HepG2 (cell line): Measurements from ENCODE around the gene PTPRN. TPM values are rescaled to one million over a fixed set of nuclear protein-coding genes. Genes with fewer than 3 reads are reported as not detected.

Experiments
- ATAC-seq: fragments of 200-7000 bp; cut with Tn5 transposase; 3 replicates; pipeline ENCODE4 v1.9.1; 2020; ENCODE audit warnings: mild to moderate bottlenecking, moderate library complexity
- BruUV-seq: library from RNA; stranded (reverse); fragments of 400-500 nt; replicated peaks from 2 replicates; lab custom pipeline; 2021; lab: Mats Ljungman, UMichigan
- CTCF ChIA-PET: fragments of 300-600 bp; formaldehyde crosslinking; extraction: SDS; loops from one replicate; lab custom pipeline; 2021; ENCODE audit warnings: low total read pairs, inconsistent platforms, low intra/inter-chr PET ratio; lab: Yijun Ruan, JAX
- POLR2A ChIA-PET: fragments of 350-600 bp; sonication (Branson Sonifier 250); formaldehyde crosslinking; loops from one replicate; lab custom pipeline; 2020; ENCODE audit warnings: antibody characterized with exemption, inconsistent platforms; lab: Yijun Ruan, JAX
- DNase-seq: peaks from one replicate; pipeline ENCODE4 v3.0.0-alpha.2; 2015; ENCODE audit warnings: low spot score
- FAIRE-seq: peaks from 3 replicates; lab custom pipeline; 2011; peaks lifted over from hg19 to GRCh38; lab: Jason Lieb, UNC
- H2AFZ ChIP-seq: one replicate; pipeline ENCODE4 v1.6.1; 2011; ENCODE audit warnings: low read length, inconsistent platforms
- H3K27ac ChIP-seq: fragments of 300-600 bp; 3 replicates; pipeline ENCODE4 v1.8.0; 2011; ENCODE audit warnings: mixed run types, mild to moderate bottlenecking, mixed read lengths, low read length, inconsistent platforms; ENCODE audit not compliant: insufficient read depth; ENCODE audit errors: extremely low read length
- H3K27me3 ChIP-seq, 2 experiments: fragments of 200-600 bp in 1 of 2; 2 replicates in 1 of 2; 3 replicates in 1 of 2; pipeline versions ENCODE4 v1.6.0 to v1.8.0; 2011; ENCODE audit warnings: low read length in 2 of 2, mild to moderate bottlenecking in 2 of 2, moderate library complexity in 2 of 2, inconsistent platforms in 1 of 2; ENCODE audit not compliant: insufficient read depth in 2 of 2, control insufficient read depth in 1 of 2
- H3K36me3 ChIP-seq, 2 experiments: fragments of 200-600 bp in 1 of 2; replicated peaks in 1 of 2; 2 replicates in 1 of 2; 3 replicates in 1 of 2; pipeline versions ENCODE4 v1.5.1 to v1.8.0; 2011; ENCODE audit warnings: low read length in 2 of 2, inconsistent platforms in 1 of 2; ENCODE audit not compliant: insufficient read depth in 2 of 2, control insufficient read depth in 1 of 2
- H3K4me1 ChIP-seq: 2 replicates; pipeline ENCODE4 v1.5.1; 2012; ENCODE audit warnings: low read length, inconsistent platforms; ENCODE audit not compliant: insufficient read depth
- H3K4me2 ChIP-seq: 2 replicates; pipeline ENCODE4 v1.6.0; 2011; ENCODE audit warnings: low read depth, low read length, inconsistent platforms
- H3K4me3 ChIP-seq, 3 experiments: fragments of 200-600 bp in 1 of 3; sonication (generic), shearing (Covaris generic) in 1 of 3; replicated peaks in 1 of 3; 2 replicates each; pipeline ENCODE4 v1.5.1; 2011 to 2016; ENCODE audit warnings: low read length in 3 of 3, inconsistent platforms in 2 of 3, low read depth in 2 of 3, mild to moderate bottlenecking in 2 of 3, control low read depth in 1 of 3, mixed read lengths in 1 of 3; ENCODE audit not compliant: insufficient read depth in 1 of 3
- H3K79me2 ChIP-seq: one replicate; pipeline ENCODE4 v1.6.1; 2011; ENCODE audit warnings: low read length, inconsistent platforms; ENCODE audit not compliant: insufficient read depth
- H3K9ac ChIP-seq: 2 replicates; pipeline ENCODE4 v1.6.0; 2011; ENCODE audit warnings: mild to moderate bottlenecking, low read depth, low read length, inconsistent platforms; ENCODE audit not compliant: insufficient read depth
- H3K9me3 ChIP-seq: 2 replicates; pipeline ENCODE4 v1.5.1; 2012; ENCODE audit warnings: mild to moderate bottlenecking, low read length
- H4K20me1 ChIP-seq: 2 replicates; pipeline ENCODE4 v1.6.0; 2011; ENCODE audit warnings: inconsistent platforms, mild to moderate bottlenecking, low read length, moderate library complexity; ENCODE audit not compliant: insufficient read depth
- ARNT2 ChIP-seq: sonication (generic); formaldehyde crosslinking; IDR thresholded peaks from 2 replicates; pipeline ENCODE4 v1.8.0; 2022; ENCODE audit warnings: mild to moderate bottlenecking, low read depth, missing genetic modification reagents, moderate library complexity
- CHD4 ChIP-seq: fragments of 200-600 bp; sonication (generic); IDR thresholded peaks from 2 replicates; pipeline ENCODE4 v1.7.0; 2017; ENCODE audit warnings: mild to moderate bottlenecking, low read length, borderline replicate concordance
- HOXA7 ChIP-seq: sonication (generic); formaldehyde crosslinking; IDR thresholded peaks from 2 replicates; pipeline ENCODE4 v1.8.1; 2022; ENCODE audit warnings: mild to moderate bottlenecking, missing genetic modification reagents, moderate library complexity
- KAT8 ChIP-seq: IDR thresholded peaks from 2 replicates; pipeline ENCODE4 v1.6.1; 2016; ENCODE audit warnings: missing genetic modification reagents, missing compliant biosample characterization
- MLLT10 ChIP-seq: sonication (generic); formaldehyde crosslinking; IDR thresholded peaks from 2 replicates; pipeline ENCODE4 v1.4.0; 2020; ENCODE audit warnings: missing genetic modification reagents
- NFIC ChIP-seq: IDR thresholded peaks from 2 replicates; pipeline ENCODE4 v1.6.1; 2012; ENCODE audit warnings: mild to moderate bottlenecking, low read length, inconsistent platforms
- PHF20 ChIP-seq: sonication (generic); formaldehyde crosslinking; IDR thresholded peaks from 2 replicates; pipeline ENCODE4 v1.5.0; 2020; ENCODE audit warnings: mild to moderate bottlenecking, missing genetic modification reagents
- SNAPC2 ChIP-seq: sonication (generic); formaldehyde crosslinking; IDR thresholded peaks from 2 replicates; pipeline ENCODE4 v1.8.1; 2022; ENCODE audit warnings: mild to moderate bottlenecking, missing genetic modification reagents
- THYN1 ChIP-seq: sonication (generic); formaldehyde crosslinking; IDR thresholded peaks from 2 replicates; pipeline ENCODE4 v1.8.1; 2023; ENCODE audit warnings: low read depth, mild to moderate bottlenecking, moderate library complexity, missing genetic modification reagents, borderline replicate concordance
- ZMYM3 ChIP-seq: sonication (generic); formaldehyde crosslinking; IDR thresholded peaks from 2 replicates; pipeline ENCODE4 v1.5.1; 2020; ENCODE audit warnings: mild to moderate bottlenecking, missing genetic modification reagents
- ZNF331 ChIP-seq: sonication (generic); formaldehyde crosslinking; IDR thresholded peaks from 2 replicates; pipeline ENCODE4 v1.4.0; 2020; ENCODE audit warnings: missing genetic modification reagents
- ZNF431 ChIP-seq: sonication (generic); formaldehyde crosslinking; IDR thresholded peaks from 2 replicates; pipeline ENCODE4 v1.9.0; 2022; ENCODE audit warnings: missing genetic modification reagents, low read depth, mild to moderate bottlenecking, borderline replicate concordance
- ZNF567 ChIP-seq: sonication (generic); formaldehyde crosslinking; IDR thresholded peaks from 2 replicates; pipeline ENCODE4 v1.8.1; 2023; ENCODE audit warnings: mild to moderate bottlenecking, missing genetic modification reagents, borderline replicate concordance
- ZNF614 ChIP-seq: IDR thresholded peaks from 2 replicates; pipeline ENCODE4 v1.6.1; 2018; ENCODE audit warnings: missing biosample characterization, missing genetic modification reagents, inconsistent platforms, borderline replicate concordance
- ZNF780A ChIP-seq: sonication (generic); formaldehyde crosslinking; IDR thresholded peaks from 2 replicates; pipeline ENCODE4 v1.8.0; 2022; ENCODE audit warnings: mild to moderate bottlenecking, missing genetic modification reagents, moderate library complexity
- ZNF891 ChIP-seq: sonication (generic); formaldehyde crosslinking; IDR thresholded peaks from 2 replicates; pipeline ENCODE4 v1.5.0; 2020; ENCODE audit warnings: mild to moderate bottlenecking, missing genetic modification reagents
- WGBS: methylation state at CpG from one replicate; pipeline ENCODE4 v1.1.6; 2017; ENCODE audit warnings: low lambda C conversion rate; 5-methylcytosine and 5-hydroxymethylcytosine counted together
- in situ Hi-C: cut with HindIII; loops from 2 replicates; pipeline ENCODE4 v1.10.0; 2017; ENCODE audit warnings: low pct_unique_long_range_greater_than_20kb; ENCODE audit not compliant: extremely low pct_ligation_motif_present
- intact Hi-C: fragments of 100-400 bp; cut with micrococcal nuclease; formaldehyde crosslinking; loops from one replicate; pipeline ENCODE4 v1.10.0; 2022; ENCODE audit not compliant: unreplicated experiment
- polyA plus RNA-seq, 8 experiments: library from polyadenylated mRNA; depleted of rRNA in 3 of 8; stranded (reverse) in 7 of 8; unstranded in 1 of 8; fragments of >200 nt; fragmentation: Illumina TruSeq in 4 of 8; extraction: Trizol in 4 of 8; gene quantifications; 2 replicates each; pipeline versions ENCODE4 v1.2.1 to v1.2.3, GENCODE V29; 2011 to 2016; ENCODE audit warnings: low read depth in 4 of 8, missing spikeins in 1 of 8, mixed read lengths in 1 of 8; ENCODE audit not compliant: insufficient read depth in 1 of 8
- total RNA-seq, 5 experiments: library from RNA; depleted of rRNA; stranded (reverse); fragments of >200 nt; fragmentation: Illumina TruSeq; extraction: Trizol; gene quantifications; 2 replicates each; pipeline ENCODE4 v1.2.3, GENCODE V29; 2016; ENCODE audit warnings: low read depth in 1 of 5
- TF ChIP-seq, protein P1 (sequence below): sonication (generic); formaldehyde crosslinking; IDR thresholded peaks from 2 replicates; pipeline ENCODE4 v1.5.0; 2020; ENCODE audit warnings: mild to moderate bottlenecking, missing genetic modification reagents, borderline replicate concordance
- TF ChIP-seq, protein P2 (sequence below): sonication (generic); formaldehyde crosslinking; IDR thresholded peaks from 2 replicates; pipeline ENCODE4 v1.5.1; 2020; ENCODE audit warnings: mild to moderate bottlenecking, missing genetic modification reagents
- TF ChIP-seq, protein P3 (sequence below): sonication (generic); formaldehyde crosslinking; IDR thresholded peaks from 2 replicates; pipeline ENCODE4 v1.5.1; 2020; ENCODE audit warnings: mild to moderate bottlenecking, missing genetic modification reagents, moderate library complexity

PTPRN gene
- total and polyA plus RNA-seq, 2 of the 13 experiments (the other 11 are each of a cell fraction or from before 2014, with no cell fraction given): 0.26 TPM; not detected in 1

DNA sequence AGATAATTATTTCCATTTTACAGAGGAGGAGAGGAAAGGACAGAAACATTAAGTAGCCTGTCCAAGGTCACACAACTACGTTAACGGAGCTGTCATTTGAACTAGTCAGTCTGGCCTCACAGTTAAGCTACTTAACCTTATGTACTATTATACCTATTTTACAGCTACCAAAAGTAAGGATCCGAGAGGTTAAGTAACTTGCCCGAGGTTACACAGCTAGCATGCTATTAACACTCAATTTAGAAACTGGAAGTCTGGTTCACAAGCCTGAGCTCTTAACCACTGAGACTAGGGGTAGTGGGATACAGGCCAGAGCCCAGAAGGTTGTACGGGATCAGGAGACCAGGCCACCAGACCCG is 64.4 kb downstream of the PTPRN start:
- Histone ChIP-seq H3K79me2 (peaks cover 14% of the 10 kb centered on the region), H3K4me2 (peak overlapping the region; percentile 90), H3K27ac (peak overlapping the region; percentile 72), H3K4me1 (peaks cover 48% of the 10 kb centered on the region), H3K9ac (peak overlapping the region; percentile 90), H3K9me3 (no peaks in the 10 kb centered on the region), H4K20me1 (no peaks in the 10 kb centered on the region), H2AFZ (no peak overlapping the region), H3K4me3 (peak overlapping the region; percentile 88 to 97 (median 93)), H3K36me3 (peaks cover 2 to 13% of the 10 kb centered on the region in 2 experiments), H3K27me3 (no peaks in the 10 kb centered on the region; a peak in 1 of 5 replicates)
- in situ Hi-C loops (no loop called here), intact Hi-C loops (loop anchor here (1.0 kb wide), 1 partner anchor 15 kb away; the partner anchor contains the start of genes ANKZF1 and ATG9A)
- ChIA-PET CTCF (no interaction called here), POLR2A (interaction anchor here (0.7 to 3.2 kb wide), 26 partner anchors 8 to 463 kb away, joined by 3 to 69 read pairs (median 7); partner anchors contain the start of genes ABCB6, ANKZF1, ATG9A and CNPPD1)
- BruUV-seq: TSS peak; percentile 79
- 0% methylated on average over 4 of the region's 6 CpGs for WGBS
- DNase-seq: no peak
- peak; percentile 46 for FAIRE-seq
- ATAC-seq: no peak
- TF ChIP-seq ZMYM3 (CRISPR knock-in tag) (peak; percentile 57), ZNF891 (CRISPR knock-in tag) (no peak), ZNF614 (CRISPR knock-in tag) (no peak), THYN1 (CRISPR knock-in tag) (no peak), ZNF331 (CRISPR knock-in tag) (no peak), NFIC (no peak), KAT8 (CRISPR knock-in tag) (no peak), MLLT10 (CRISPR knock-in tag) (no peak), ZNF567 (CRISPR knock-in tag) (no peak), ZNF780A (no peak), ARNT2 (no peak), PHF20 (no peak), ZNF431 (CRISPR knock-in tag) (0 out of 2 replicates have a peak, but pooled peaks have one; percentile 3), SNAPC2 (CRISPR knock-in tag) (no peak), CHD4 (peak; percentile 38; the same call in 1 of the 2 replicates), HOXA7 (CRISPR knock-in tag) (no peak)
- TF ChIP-seq, protein P1, sequence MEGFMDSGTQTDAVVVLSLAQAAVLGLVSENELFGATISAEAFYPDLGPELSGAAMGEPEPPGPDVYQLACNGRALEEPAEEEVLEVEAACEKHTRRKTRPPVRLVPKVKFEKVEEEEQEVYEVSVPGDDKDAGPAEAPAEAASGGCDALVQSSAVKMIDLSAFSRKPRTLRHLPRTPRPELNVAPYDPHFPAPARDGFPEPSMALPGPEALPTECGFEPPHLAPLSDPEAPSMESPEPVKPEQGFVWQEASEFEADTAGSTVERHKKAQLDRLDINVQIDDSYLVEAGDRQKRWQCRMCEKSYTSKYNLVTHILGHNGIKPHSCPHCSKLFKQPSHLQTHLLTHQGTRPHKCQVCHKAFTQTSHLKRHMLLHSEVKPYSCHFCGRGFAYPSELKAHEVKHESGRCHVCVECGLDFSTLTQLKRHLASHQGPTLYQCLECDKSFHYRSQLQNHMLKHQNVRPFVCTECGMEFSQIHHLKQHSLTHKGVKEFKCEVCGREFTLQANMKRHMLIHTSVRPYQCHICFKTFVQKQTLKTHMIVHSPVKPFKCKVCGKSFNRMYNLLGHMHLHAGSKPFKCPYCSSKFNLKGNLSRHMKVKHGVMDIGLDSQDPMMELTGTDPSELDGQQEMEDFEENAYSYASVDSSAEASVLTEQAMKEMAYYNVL: no peak
- TF ChIP-seq, protein P2, sequence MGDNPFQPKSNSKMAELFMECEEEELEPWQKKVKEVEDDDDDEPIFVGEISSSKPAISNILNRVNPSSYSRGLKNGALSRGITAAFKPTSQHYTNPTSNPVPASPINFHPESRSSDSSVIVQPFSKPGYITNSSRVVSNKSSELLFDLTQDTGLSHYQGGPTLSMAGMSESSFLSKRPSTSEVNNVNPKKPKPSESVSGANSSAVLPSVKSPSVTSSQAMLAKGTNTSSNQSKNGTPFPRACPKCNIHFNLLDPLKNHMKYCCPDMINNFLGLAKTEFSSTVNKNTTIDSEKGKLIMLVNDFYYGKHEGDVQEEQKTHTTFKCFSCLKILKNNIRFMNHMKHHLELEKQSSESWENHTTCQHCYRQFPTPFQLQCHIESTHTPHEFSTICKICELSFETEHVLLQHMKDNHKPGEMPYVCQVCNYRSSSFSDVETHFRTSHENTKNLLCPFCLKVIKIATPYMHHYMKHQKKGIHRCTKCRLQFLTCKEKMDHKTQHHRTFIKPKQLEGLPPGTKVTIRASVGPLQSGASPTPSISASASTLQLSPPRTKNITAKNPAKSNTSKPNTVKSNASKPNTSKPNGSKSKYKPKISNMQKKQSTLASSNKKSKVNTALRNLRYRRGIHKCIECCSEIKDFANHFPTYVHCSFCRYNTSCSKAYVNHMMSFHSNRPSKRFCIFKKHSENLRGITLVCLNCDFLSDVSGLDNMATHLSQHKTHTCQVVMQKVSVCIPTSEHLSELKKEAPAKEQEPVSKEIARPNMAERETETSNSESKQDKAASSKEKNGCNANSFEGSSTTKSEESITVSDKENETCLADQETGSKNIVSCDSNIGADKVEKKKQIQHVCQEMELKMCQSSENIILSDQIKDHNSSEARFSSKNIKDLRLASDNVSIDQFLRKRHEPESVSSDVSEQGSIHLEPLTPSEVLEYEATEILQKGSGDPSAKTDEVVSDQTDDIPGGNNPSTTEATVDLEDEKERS (CRISPR knock-in tag): no peak
- TF ChIP-seq, protein P3, sequence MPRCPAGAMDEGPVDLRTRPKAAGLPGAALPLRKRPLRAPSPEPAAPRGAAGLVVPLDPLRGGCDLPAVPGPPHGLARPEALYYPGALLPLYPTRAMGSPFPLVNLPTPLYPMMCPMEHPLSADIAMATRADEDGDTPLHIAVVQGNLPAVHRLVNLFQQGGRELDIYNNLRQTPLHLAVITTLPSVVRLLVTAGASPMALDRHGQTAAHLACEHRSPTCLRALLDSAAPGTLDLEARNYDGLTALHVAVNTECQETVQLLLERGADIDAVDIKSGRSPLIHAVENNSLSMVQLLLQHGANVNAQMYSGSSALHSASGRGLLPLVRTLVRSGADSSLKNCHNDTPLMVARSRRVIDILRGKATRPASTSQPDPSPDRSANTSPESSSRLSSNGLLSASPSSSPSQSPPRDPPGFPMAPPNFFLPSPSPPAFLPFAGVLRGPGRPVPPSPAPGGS (CRISPR knock-in tag): no peak
